HEK293 (cell line): ENCODE data around the gene CRTC1.

Experiments
- CTCF ChIA-PET: fragments of 350-600 bp; formaldehyde crosslinking; extraction: SDS; loops from one replicate; lab custom pipeline; 2021; ENCODE audit warnings: antibody characterized with exemption; lab: Yijun Ruan, JAX
- POLR2A ChIA-PET: fragments of 300-600 bp; formaldehyde crosslinking; extraction: SDS; loops from one replicate; lab custom pipeline; 2020; ENCODE audit warnings: antibody characterized with exemption, inconsistent platforms; lab: Yijun Ruan, JAX
- H3K27ac ChIP-seq: fragments of 200-500 bp; sonication (Bioruptor generic); 2 replicates; pipeline ENCODE4 v1.5.1; 2014; ENCODE audit warnings: low read depth, low read length, control low read depth, inconsistent platforms; ENCODE audit errors: extremely low read depth
- H3K36me3 ChIP-seq, 2 experiments: fragments of 200-500 bp in 1 of 2; sonication (Bioruptor generic) in 1 of 2; 1 replicate in 1 of 2; 2 replicates in 1 of 2; pipeline ENCODE4 v1.5.1; 2014 to 2017; ENCODE audit warnings: inconsistent platforms in 2 of 2, low read length in 2 of 2; ENCODE audit not compliant: control insufficient read depth in 2 of 2, insufficient read depth in 1 of 2
- H3K4me1 ChIP-seq: fragments of 200-500 bp; sonication (Bioruptor generic); 2 replicates; pipeline ENCODE4 v1.5.1; 2014; ENCODE audit warnings: mild to moderate bottlenecking, low read length, inconsistent platforms; ENCODE audit not compliant: control insufficient read depth, insufficient read depth
- H3K4me3 ChIP-seq: 2 replicates; pipeline ENCODE4 v1.5.1; 2011; ENCODE audit warnings: low read depth, mild to moderate bottlenecking, control low read depth, low read length, moderate library complexity
- H3K9me3 ChIP-seq: fragments of 200-500 bp; sonication (Bioruptor generic); 2 replicates; pipeline ENCODE4 v1.5.1; 2014; ENCODE audit warnings: low read depth, low read length, inconsistent platforms; ENCODE audit not compliant: control insufficient read depth, insufficient read depth
- BCL11B ChIP-seq: fragments of 450-650 bp; formaldehyde crosslinking; IDR thresholded peaks from 2 replicates; pipeline ENCODE4 v1.5.1; 2016; ENCODE audit warnings: low read depth, missing biosample characterization, missing genetic modification characterization
- BCL6B ChIP-seq: fragments of 450-650 bp; formaldehyde crosslinking; IDR thresholded peaks from 2 replicates; pipeline ENCODE4 v1.5.1; 2017; ENCODE audit warnings: missing biosample characterization, missing genetic modification characterization
- WT1 ChIP-seq: fragments of 450-650 bp; formaldehyde crosslinking; IDR thresholded peaks from 2 replicates; pipeline ENCODE4 v1.5.1; 2016; ENCODE audit warnings: missing biosample characterization, missing genetic modification characterization
- YY2 ChIP-seq: fragments of 450-650 bp; formaldehyde crosslinking; IDR thresholded peaks from 2 replicates; pipeline ENCODE4 v1.5.1; 2016; ENCODE audit warnings: missing biosample characterization, missing genetic modification characterization
- ZNF132 ChIP-seq: fragments of 450-650 bp; formaldehyde crosslinking; IDR thresholded peaks from 2 replicates; pipeline ENCODE4 v1.5.1; 2017; ENCODE audit warnings: missing biosample characterization, missing genetic modification characterization, borderline replicate concordance
- ZNF138 ChIP-seq: fragments of 450-650 bp; formaldehyde crosslinking; IDR thresholded peaks from 2 replicates; pipeline ENCODE4 v1.5.1; 2016; ENCODE audit warnings: missing biosample characterization, missing genetic modification characterization, borderline replicate concordance
- ZNF16 ChIP-seq: fragments of 450-650 bp; formaldehyde crosslinking; IDR thresholded peaks from 2 replicates; pipeline ENCODE4 v1.5.1; 2016; ENCODE audit warnings: low read depth, missing biosample characterization, missing genetic modification characterization
- ZNF214 ChIP-seq: fragments of 450-650 bp; formaldehyde crosslinking; IDR thresholded peaks from 2 replicates; pipeline ENCODE4 v1.5.1; 2017; ENCODE audit warnings: missing biosample characterization, mild to moderate bottlenecking, missing genetic modification characterization, borderline replicate concordance
- ZNF26 ChIP-seq: fragments of 450-650 bp; formaldehyde crosslinking; IDR thresholded peaks from 2 replicates; pipeline ENCODE4 v1.5.1; 2016; ENCODE audit warnings: missing biosample characterization, missing genetic modification characterization
- ZNF292 ChIP-seq: fragments of 450-650 bp; formaldehyde crosslinking; IDR thresholded peaks from 2 replicates; pipeline ENCODE4 v1.5.1; 2016; ENCODE audit warnings: low read depth, missing biosample characterization, missing genetic modification characterization, borderline replicate concordance
- ZNF302 ChIP-seq: fragments of 450-650 bp; formaldehyde crosslinking; IDR thresholded peaks from 2 replicates; pipeline ENCODE4 v1.5.1; 2016; ENCODE audit warnings: missing biosample characterization, missing genetic modification characterization, low read depth
- ZNF366 ChIP-seq: fragments of 450-650 bp; formaldehyde crosslinking; conservative IDR thresholded peaks from 2 replicates; pipeline ENCODE4 v1.5.1; 2016; ENCODE audit warnings: missing biosample characterization, missing genetic modification characterization
- ZNF501 ChIP-seq: fragments of 450-650 bp; formaldehyde crosslinking; IDR thresholded peaks from 2 replicates; pipeline ENCODE4 v1.5.1; 2016; ENCODE audit warnings: missing biosample characterization, missing genetic modification characterization
- ZNF549 ChIP-seq: fragments of 450-650 bp; IDR thresholded peaks from 2 replicates; pipeline ENCODE4 v1.5.1; 2018; ENCODE audit warnings: missing biosample characterization, missing genetic modification characterization, mild to moderate bottlenecking, inconsistent platforms, moderate library complexity
- ZNF558 ChIP-seq: fragments of 450-650 bp; formaldehyde crosslinking; IDR thresholded peaks from 2 replicates; pipeline ENCODE4 v1.5.1; 2016; ENCODE audit warnings: missing biosample characterization, missing genetic modification characterization
- ZNF560 ChIP-seq: fragments of 450-650 bp; formaldehyde crosslinking; IDR thresholded peaks from 2 replicates; pipeline ENCODE4 v1.5.1; 2017; ENCODE audit warnings: missing biosample characterization, missing genetic modification characterization, borderline replicate concordance
- ZNF654 ChIP-seq: fragments of 450-650 bp; formaldehyde crosslinking; IDR thresholded peaks from 2 replicates; pipeline ENCODE4 v1.5.1; 2016; ENCODE audit warnings: low read depth, missing biosample characterization, missing genetic modification characterization
- ZNF830 ChIP-seq: fragments of 450-650 bp; IDR thresholded peaks from 2 replicates; pipeline ENCODE4 v1.5.0; 2018; ENCODE audit warnings: missing biosample characterization, missing genetic modification characterization, low read depth, mild to moderate bottlenecking, moderate library complexity
- ZSCAN18 ChIP-seq: fragments of 450-650 bp; formaldehyde crosslinking; IDR thresholded peaks from 2 replicates; pipeline ENCODE4 v1.5.1; 2016; ENCODE audit warnings: missing biosample characterization, missing genetic modification characterization
- TF ChIP-seq, protein P1 (sequence below): fragments of 450-650 bp; formaldehyde crosslinking; IDR thresholded peaks from 2 replicates; pipeline ENCODE4 v1.5.1; 2016; ENCODE audit warnings: missing biosample characterization, missing genetic modification characterization
- TF ChIP-seq, protein P2 (sequence below): IDR thresholded peaks from 2 replicates; pipeline ENCODE4 v1.6.1; 2011; ENCODE audit warnings: mild to moderate bottlenecking, low read depth, low read length, borderline replicate concordance
- TF ChIP-seq, protein P3 (sequence below): fragments of 450-650 bp; formaldehyde crosslinking; IDR thresholded peaks from 2 replicates; pipeline ENCODE4 v1.5.1; 2016; ENCODE audit warnings: missing biosample characterization, missing genetic modification characterization

CRTC1 gene

DNA sequence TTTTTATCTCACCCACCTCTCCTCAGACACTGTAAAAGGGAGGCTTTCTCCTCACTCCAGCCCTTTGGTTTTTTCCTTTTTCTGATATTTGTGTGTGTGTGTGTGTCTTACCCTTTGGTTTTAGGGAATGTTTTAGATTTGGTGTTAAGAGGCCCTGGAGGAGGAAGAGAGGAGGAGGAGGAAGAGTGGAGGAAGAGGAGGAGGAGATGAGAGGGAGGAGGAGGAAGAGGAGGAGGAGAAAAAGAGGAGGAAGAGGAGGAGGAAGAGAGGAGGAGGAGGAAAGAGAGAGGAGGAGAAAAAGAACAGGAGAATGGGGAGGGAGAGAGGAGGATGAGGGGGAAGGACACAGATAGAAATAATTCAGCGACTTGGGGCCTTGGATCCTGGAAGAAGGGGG, 36.1 kb upstream of the CRTC1 start (continued):
- TF ChIP-seq, protein P1, sequence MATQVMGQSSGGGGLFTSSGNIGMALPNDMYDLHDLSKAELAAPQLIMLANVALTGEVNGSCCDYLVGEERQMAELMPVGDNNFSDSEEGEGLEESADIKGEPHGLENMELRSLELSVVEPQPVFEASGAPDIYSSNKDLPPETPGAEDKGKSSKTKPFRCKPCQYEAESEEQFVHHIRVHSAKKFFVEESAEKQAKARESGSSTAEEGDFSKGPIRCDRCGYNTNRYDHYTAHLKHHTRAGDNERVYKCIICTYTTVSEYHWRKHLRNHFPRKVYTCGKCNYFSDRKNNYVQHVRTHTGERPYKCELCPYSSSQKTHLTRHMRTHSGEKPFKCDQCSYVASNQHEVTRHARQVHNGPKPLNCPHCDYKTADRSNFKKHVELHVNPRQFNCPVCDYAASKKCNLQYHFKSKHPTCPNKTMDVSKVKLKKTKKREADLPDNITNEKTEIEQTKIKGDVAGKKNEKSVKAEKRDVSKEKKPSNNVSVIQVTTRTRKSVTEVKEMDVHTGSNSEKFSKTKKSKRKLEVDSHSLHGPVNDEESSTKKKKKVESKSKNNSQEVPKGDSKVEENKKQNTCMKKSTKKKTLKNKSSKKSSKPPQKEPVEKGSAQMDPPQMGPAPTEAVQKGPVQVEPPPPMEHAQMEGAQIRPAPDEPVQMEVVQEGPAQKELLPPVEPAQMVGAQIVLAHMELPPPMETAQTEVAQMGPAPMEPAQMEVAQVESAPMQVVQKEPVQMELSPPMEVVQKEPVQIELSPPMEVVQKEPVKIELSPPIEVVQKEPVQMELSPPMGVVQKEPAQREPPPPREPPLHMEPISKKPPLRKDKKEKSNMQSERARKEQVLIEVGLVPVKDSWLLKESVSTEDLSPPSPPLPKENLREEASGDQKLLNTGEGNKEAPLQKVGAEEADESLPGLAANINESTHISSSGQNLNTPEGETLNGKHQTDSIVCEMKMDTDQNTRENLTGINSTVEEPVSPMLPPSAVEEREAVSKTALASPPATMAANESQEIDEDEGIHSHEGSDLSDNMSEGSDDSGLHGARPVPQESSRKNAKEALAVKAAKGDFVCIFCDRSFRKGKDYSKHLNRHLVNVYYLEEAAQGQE (tag by site-specific recombination) = no peak
- TF ChIP-seq ZNF654 (tag by site-specific recombination) = no peak
- no peak for TF ChIP-seq ZNF549 (tag by site-specific recombination)
- TF ChIP-seq BCL11B = no peak
- no peak for TF ChIP-seq ZNF558
- TF ChIP-seq, all 188 proteins: peak for 6

- no peaks in the 10 kb centered on the region for H3K9me3 ChIP-seq
- no peak overlapping the region for H3K4me3 ChIP-seq
- ChIA-PET CTCF (no interaction called here), POLR2A (no interaction called here)
- no peak for TF ChIP-seq ZNF501 (tag by site-specific recombination)
- TF ChIP-seq YY2 = no peak
- TF ChIP-seq ZNF366 = 0 out of 2 replicates have a peak, but pooled peaks have one; percentile 5
- no peak for TF ChIP-seq ZNF292 (tag by site-specific recombination)
- TF ChIP-seq, protein P2, sequence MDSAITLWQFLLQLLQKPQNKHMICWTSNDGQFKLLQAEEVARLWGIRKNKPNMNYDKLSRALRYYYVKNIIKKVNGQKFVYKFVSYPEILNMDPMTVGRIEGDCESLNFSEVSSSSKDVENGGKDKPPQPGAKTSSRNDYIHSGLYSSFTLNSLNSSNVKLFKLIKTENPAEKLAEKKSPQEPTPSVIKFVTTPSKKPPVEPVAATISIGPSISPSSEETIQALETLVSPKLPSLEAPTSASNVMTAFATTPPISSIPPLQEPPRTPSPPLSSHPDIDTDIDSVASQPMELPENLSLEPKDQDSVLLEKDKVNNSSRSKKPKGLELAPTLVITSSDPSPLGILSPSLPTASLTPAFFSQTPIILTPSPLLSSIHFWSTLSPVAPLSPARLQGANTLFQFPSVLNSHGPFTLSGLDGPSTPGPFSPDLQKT = no peak
- no peak for TF ChIP-seq ZSCAN18 (tag by site-specific recombination)
- no peak for TF ChIP-seq ZNF138 (tag by site-specific recombination)
- TF ChIP-seq ZNF26 (tag by site-specific recombination) = no peak
- no peaks in the 10 kb centered on the region for H3K36me3 ChIP-seq
- no peak overlapping the region for H3K27ac ChIP-seq
- H3K4me1 ChIP-seq = no peaks in the 10 kb centered on the region
These were observed 35.7 kb upstream of the CRTC1 start for GRCh38 chr19:18647807-18648206.

DNA sequence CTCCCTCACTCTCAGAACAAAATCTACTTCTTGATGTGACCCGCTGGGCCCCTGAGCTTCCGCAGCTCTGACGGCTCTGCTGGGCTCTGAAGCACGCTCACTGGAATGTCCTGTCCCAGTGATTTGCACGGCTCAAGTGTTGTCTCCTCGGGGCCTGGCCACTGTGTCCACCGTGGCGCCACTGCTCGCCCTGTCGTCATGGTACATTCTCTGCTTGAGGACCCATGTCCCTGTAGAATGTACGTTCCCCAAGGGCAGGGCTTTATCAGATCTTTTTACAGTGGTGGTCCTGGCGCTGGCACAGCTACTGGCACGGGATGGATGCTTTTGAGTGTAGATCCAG, 34.5 kb upstream of the CRTC1 start:
- Histone ChIP-seq H3K9me3 (no peaks in the 10 kb centered on the region), H3K27ac (no peak overlapping the region), H3K4me3 (no peak overlapping the region), H3K36me3 (no peaks in the 10 kb centered on the region), H3K4me1 (no peaks in the 10 kb centered on the region)
- TF ChIP-seq BCL6B = no peak
- TF ChIP-seq ZNF560 = no peak
- TF ChIP-seq ZNF132 = no peak
- TF ChIP-seq ZNF16 (tag by site-specific recombination) = no peak
- no peak for TF ChIP-seq ZNF830 (tag by site-specific recombination)
- no peak for TF ChIP-seq ZNF302 (tag by site-specific recombination)
- no peak for TF ChIP-seq WT1 (tag by site-specific recombination)
- TF ChIP-seq ZNF214 (tag by site-specific recombination) = no peak
- TF ChIP-seq, protein P3, sequence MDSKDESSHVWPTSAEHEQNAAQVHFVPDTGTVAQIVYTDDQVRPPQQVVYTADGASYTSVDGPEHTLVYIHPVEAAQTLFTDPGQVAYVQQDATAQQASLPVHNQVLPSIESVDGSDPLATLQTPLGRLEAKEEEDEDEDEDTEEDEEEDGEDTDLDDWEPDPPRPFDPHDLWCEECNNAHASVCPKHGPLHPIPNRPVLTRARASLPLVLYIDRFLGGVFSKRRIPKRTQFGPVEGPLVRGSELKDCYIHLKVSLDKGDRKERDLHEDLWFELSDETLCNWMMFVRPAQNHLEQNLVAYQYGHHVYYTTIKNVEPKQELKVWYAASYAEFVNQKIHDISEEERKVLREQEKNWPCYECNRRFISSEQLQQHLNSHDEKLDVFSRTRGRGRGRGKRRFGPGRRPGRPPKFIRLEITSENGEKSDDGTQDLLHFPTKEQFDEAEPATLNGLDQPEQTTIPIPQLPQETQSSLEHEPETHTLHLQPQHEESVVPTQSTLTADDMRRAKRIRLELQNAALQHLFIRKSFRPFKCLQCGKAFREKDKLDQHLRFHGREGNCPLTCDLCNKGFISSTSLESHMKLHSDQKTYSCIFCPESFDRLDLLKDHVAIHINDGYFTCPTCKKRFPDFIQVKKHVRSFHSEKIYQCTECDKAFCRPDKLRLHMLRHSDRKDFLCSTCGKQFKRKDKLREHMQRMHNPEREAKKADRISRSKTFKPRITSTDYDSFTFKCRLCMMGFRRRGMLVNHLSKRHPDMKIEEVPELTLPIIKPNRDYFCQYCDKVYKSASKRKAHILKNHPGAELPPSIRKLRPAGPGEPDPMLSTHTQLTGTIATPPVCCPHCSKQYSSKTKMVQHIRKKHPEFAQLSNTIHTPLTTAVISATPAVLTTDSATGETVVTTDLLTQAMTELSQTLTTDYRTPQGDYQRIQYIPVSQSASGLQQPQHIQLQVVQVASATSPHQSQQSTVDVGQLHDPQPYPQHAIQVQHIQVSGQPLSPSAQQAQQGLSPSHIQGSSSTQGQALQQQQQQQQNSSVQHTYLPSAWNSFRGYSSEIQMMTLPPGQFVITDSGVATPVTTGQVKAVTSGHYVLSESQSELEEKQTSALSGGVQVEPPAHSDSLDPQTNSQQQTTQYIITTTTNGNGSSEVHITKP (tag by site-specific recombination) = no peak
- CTCF ChIA-PET = interaction anchor here (0.5 to 0.6 kb wide), 4 partner anchors 17 to 195 kb away, joined by 3 to 4 read pairs (median 3); no protein-coding TSS in a partner anchor
- POLR2A ChIA-PET = interaction anchor here (0.5 kb wide), 1 partner anchor 115 kb away, joined by 4 read pairs; no protein-coding TSS in a partner anchor
